ENCODE measurements around the gene OR51V1. TPM values are rescaled to one million over a fixed set of nuclear protein-coding genes. Genes with fewer than 3 reads are reported as not detected.

The OR51V1 gene
- total RNA-seq, 2 donors from 2014 or later, result not detected

- Mint-ChIP-seq H3K9me3 (no peaks in the 10 kb centered on the region), H3K4me3 (no peak overlapping the region), H3K4me1 (no peaks in the 10 kb centered on the region), H3K27me3 (ENCODE audit: insufficient read depth) (peaks cover 4% of the 10 kb centered on the region), H3K27ac (no peak overlapping the region), H3K36me3 (ENCODE audit: low read depth) (no peaks in the 10 kb centered on the region)
- Histone ChIP-seq H3K27me3 (ENCODE audit: control insufficient read depth, insufficient read depth, low read length, poor library complexity, severe bottlenecking) (no peaks in the 10 kb centered on the region), H3K27ac (ENCODE audit: low read depth, low read length) (no peak overlapping the region), H3K4me3 (ENCODE audit: low read length) (no peak overlapping the region), H3K9ac (ENCODE audit: extremely low read depth, low read length, poor library complexity, severe bottlenecking) (no peak overlapping the region), H3K4me1 (ENCODE audit: control insufficient read depth, insufficient read depth, low read length) (no peaks in the 10 kb centered on the region), H3K36me3 (ENCODE audit: control insufficient read depth, insufficient read depth, low read length) (no peaks in the 10 kb centered on the region), H3K9me3 (ENCODE audit: control insufficient read depth, low read length) (no peaks in the 10 kb centered on the region)
- no peak for DNase-seq
- WGBS, 2 experiments (ENCODE audit: insufficient coverage in 1 of 2, insufficient read length in 1 of 2), result 93 to 98% methylated on average over 4 of the region's 4 CpGs
- no peak for TF ChIP-seq CTCF (conservative IDR thresholded peaks at IDR 0.05)
Measured at GRCh38 chr11:5243816-5244180, 43.3 kb upstream of the OR51V1 start.

DNA sequence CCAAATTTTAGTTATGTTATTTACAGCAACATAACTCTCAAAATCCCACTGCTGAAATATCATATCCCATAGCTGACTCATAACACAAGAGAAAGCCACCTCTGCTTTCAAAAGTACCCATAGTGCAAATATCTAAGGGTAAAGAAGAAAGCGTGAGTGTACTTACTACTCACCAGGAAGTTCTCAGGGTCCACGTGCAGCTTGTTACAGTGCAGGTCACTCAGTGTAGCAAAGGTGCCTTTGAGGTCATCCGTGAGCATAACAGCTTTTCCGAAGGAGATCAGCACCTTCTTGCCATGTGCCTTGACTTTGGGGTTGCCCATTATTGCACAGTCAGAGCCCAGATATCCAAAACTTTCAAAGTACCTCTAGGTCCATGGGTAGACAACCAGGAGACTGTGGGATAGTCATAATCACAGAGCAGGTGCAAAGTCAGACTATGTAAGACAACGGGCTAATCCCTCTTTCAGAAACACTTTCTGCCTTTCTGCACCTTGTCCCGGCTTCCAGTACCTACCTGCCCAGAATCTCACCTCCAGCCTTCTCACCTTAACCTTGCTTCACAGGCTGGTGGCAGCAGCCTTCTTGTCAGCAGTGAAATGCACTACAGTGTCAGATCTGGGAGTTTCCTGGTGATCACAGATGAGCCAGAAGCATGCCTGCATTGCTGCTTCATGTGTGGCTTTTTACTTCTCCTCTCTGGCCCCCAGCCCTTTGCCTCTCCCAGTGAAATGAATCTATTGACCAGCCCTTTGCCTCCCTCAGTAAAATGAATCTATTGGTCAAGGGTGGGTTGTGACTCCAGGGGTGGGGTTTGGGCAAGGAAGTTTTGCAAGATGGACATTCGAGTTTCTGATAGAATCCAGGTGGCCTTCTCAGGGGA is 42.7 kb upstream of the OR51V1 start:
- Histone ChIP-seq H3K9ac (ENCODE audit: extremely low read depth, low read length, poor library complexity, severe bottlenecking) (no peak overlapping the region), H3K27ac (ENCODE audit: low read depth, low read length) (no peak overlapping the region), H3K4me1 (ENCODE audit: control insufficient read depth, insufficient read depth, low read length) (no peaks in the 10 kb centered on the region), H3K36me3 (ENCODE audit: control insufficient read depth, insufficient read depth, low read length) (no peaks in the 10 kb centered on the region), H3K9me3 (ENCODE audit: control insufficient read depth, low read length) (no peaks in the 10 kb centered on the region), H3K27me3 (ENCODE audit: control insufficient read depth, insufficient read depth, low read length, poor library complexity, severe bottlenecking) (no peaks in the 10 kb centered on the region), H3K4me3 (ENCODE audit: low read length) (no peak overlapping the region)
- 94 to 95% methylated on average over 7 of the region's 7 CpGs for WGBS, 2 experiments (ENCODE audit: insufficient coverage in 1 of 2, insufficient read length in 1 of 2)
- H3K36me3 Mint-ChIP-seq (ENCODE audit: low read depth), result no peaks in the 10 kb centered on the region
- H3K27me3 Mint-ChIP-seq (ENCODE audit: insufficient read depth), result peaks cover 4% of the 10 kb centered on the region
- no peak for TF ChIP-seq CTCF (conservative IDR thresholded peaks at IDR 0.05)
- H3K4me1 Mint-ChIP-seq, result no peaks in the 10 kb centered on the region
- no peak overlapping the region for H3K4me3 Mint-ChIP-seq
- no peak overlapping the region for H3K27ac Mint-ChIP-seq
- DNase-seq, result no peak
- H3K9me3 Mint-ChIP-seq, result no peaks in the 10 kb centered on the region

DNA sequence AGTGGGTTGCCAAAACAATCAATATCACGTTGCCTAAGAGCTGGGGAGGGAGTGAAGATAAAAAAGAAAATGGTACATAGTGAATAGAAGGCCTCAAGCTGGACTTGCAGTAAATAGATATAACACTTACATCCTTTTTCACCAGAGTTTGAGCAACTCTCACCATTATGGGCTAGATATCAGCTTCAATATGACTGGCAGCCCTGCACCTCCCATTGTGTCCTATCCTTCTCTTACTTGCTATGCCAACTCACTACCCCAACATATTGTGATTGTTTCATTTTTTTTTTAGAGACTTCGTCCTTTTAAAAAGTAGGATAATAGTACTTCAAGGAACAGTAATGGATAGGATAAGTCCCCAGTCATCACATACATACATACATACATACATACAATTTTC is 41.7 kb upstream of the OR51V1 start:
- no peaks in the 10 kb centered on the region for H3K36me3 Mint-ChIP-seq (ENCODE audit: low read depth)
- WGBS, 2 experiments (ENCODE audit: insufficient coverage in 1 of 2, insufficient read length in 1 of 2), result 88% methylated on average over 1 of the region's 2 CpGs; no CpG with 5 or more reads in 1 of the 2 experiments
- no peak for TF ChIP-seq CTCF (conservative IDR thresholded peaks at IDR 0.05)

More for the DNA sequence above, 41.7 kb upstream of the OR51V1 start:
- Histone ChIP-seq H3K9me3 (ENCODE audit: control insufficient read depth, low read length) (no peaks in the 10 kb centered on the region), H3K27ac (ENCODE audit: low read depth, low read length) (no peak overlapping the region), H3K36me3 (ENCODE audit: control insufficient read depth, insufficient read depth, low read length) (no peaks in the 10 kb centered on the region), H3K4me1 (ENCODE audit: control insufficient read depth, insufficient read depth, low read length) (no peaks in the 10 kb centered on the region), H3K27me3 (ENCODE audit: control insufficient read depth, insufficient read depth, low read length, poor library complexity, severe bottlenecking) (no peaks in the 10 kb centered on the region), H3K4me3 (ENCODE audit: low read length) (no peak overlapping the region), H3K9ac (ENCODE audit: extremely low read depth, low read length, poor library complexity, severe bottlenecking) (no peak overlapping the region)
- peaks cover 4% of the 10 kb centered on the region for H3K27me3 Mint-ChIP-seq (ENCODE audit: insufficient read depth)
- no peaks in the 10 kb centered on the region for H3K9me3 Mint-ChIP-seq
- H3K4me3 Mint-ChIP-seq, result no peak overlapping the region
- DNase-seq, result no peak
- H3K4me1 Mint-ChIP-seq, result no peaks in the 10 kb centered on the region
- H3K27ac Mint-ChIP-seq, result no peak overlapping the region

Measured in endodermal cell (in vitro differentiated cells).